GM19324 (cell line): ENCODE results near the gene IQGAP2.
A peak's percentile ranks its signal among the peaks of the same experiment; 100 is the strongest.

ENCODE experiments used
- ATAC-seq: cut with Tn5 transposase; IDR thresholded peaks from one replicate; pipeline ENCODE4 v1.9.1; 2021; ENCODE audit warnings: mild to moderate bottlenecking, moderate library complexity; ENCODE audit not compliant: unreplicated experiment, low FRiP score

IQGAP2 gene

GRCh38 chr5:76696251-76696650 lies 293.2 kb downstream of the IQGAP2 start:
- no peak for ATAC-seq

GRCh38 chr5:76697670-76698069 lies 294.6 kb downstream of the IQGAP2 start:
- ATAC-seq = no peak

- ATAC-seq = no peak
These were observed 297.5 kb downstream of the IQGAP2 start for GRCh38 chr5:76700571-76700970.

GRCh38 chr5:76701298-76701697 lies 298.2 kb downstream of the IQGAP2 start:
- ATAC-seq = no peak

- no peak for ATAC-seq
These were observed 300.6 kb downstream of the IQGAP2 start for GRCh38 chr5:76703707-76704106.

- ATAC-seq = no peak
These were observed 301.1 kb downstream of the IQGAP2 start for GRCh38 chr5:76704131-76704663.

- ATAC-seq = no peak
These were observed 302.5 kb downstream of the IQGAP2 start for GRCh38 chr5:76705574-76705973.

GRCh38 chr5:76709762-76710161 lies 306.7 kb downstream of the IQGAP2 start:
- no peak for ATAC-seq

GRCh38 chr5:76710991-76711390 lies 307.9 kb downstream of the IQGAP2 start:
- no peak for ATAC-seq

GRCh38 chr5:76714751-76715485 lies 311.8 kb downstream of the IQGAP2 start:
- ATAC-seq = peak; percentile 4

GRCh38 chr5:76715486-76715735 lies 312.3 kb downstream of the IQGAP2 start:
- no peak for ATAC-seq

GRCh38 chr5:76715736-76716455 lies 312.8 kb downstream of the IQGAP2 start, which contains the start of gene F2R:
F2R (plus strand) TSS chr5:76716126; CDS start chr5:76716308, 182 bp downstream.
- peak; percentile 67 for ATAC-seq

GRCh38 chr5:76716456-76717157 lies 313.5 kb downstream of the IQGAP2 start:
- ATAC-seq = no peak

GRCh38 chr5:76717222-76718083 lies 314.4 kb downstream of the IQGAP2 start:
- ATAC-seq = no peak

- no peak for ATAC-seq
These were observed 315.3 kb downstream of the IQGAP2 start for GRCh38 chr5:76718381-76718832.

GRCh38 chr5:76718880-76719279 lies 315.8 kb downstream of the IQGAP2 start:
- no peak for ATAC-seq

GRCh38 chr5:76720988-76721569 lies 318.0 kb downstream of the IQGAP2 start:
- ATAC-seq = peak; percentile 85

GRCh38 chr5:76723266-76723665 lies 320.2 kb downstream of the IQGAP2 start:
- ATAC-seq = no peak

GRCh38 chr5:76723906-76724305 lies 320.8 kb downstream of the IQGAP2 start:
- ATAC-seq = no peak

- no peak for ATAC-seq
These were observed 321.8 kb downstream of the IQGAP2 start for GRCh38 chr5:76724871-76725270.
